Measurements from ENCODE around the gene CFAP74.

Gene CFAP74

DNA sequence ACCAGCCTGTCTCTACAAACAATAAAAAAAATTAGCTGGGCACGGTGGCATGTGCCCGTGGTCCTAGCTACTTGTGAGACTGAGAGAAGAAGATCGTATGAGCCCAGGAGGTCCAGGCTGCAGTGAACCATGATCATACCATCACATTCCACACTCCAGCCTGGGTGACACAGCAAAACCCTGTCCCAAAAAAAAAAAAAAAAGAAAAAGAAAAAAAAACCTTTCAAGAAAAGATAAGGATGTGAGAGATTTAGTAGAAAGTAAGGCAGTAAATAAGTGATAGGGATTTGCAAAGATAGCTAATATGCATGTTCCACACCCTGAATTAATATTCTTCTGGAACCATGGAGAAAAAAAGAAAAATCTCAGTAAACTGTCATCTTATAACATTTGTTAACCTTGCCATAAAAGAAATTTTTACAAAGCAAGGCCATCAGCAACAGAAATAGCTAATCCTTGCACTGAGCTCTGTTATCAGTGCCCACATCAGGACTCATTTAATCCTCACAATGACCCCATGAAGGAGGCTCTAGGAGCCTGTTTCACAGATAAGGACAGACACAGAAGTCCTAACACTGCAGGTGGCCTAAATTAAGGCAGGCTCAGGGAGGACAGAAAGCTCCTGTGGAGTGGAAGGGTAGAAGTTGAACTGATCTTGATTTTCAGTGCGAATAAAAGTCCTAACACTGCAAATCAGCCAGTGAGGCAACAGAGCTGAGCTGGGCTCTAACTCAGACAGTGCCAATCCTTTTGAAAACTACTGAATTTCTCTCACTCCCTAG, 120.3 kb downstream of the CFAP74 start:
- DNase-seq (ENCODE audit: extremely low read depth in 1 of 2, low read depth in 1 of 2): no peak

DNA sequence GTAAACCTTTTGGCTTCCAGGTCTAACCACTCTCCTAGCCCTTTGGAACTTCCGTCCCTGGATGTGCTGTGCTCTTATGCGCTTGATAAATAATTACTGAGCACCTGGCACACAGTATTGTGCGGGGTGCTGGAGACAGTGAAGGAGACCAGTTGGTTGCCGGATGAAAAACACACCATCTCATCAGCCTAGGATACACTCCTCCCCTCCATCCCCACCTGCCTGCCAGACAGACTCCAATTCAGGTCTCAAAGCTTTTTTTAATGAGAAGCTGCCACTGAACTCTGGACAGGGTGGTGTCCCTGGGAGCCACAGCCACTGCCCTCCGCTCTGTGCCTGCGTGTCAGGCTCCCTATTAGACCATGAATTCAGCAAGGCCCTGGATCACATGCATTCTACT, 121.9 kb downstream of the CFAP74 start:
- no peak for DNase-seq (ENCODE audit: extremely low read depth in 1 of 2, low read depth in 1 of 2)

- DNase-seq (ENCODE audit: extremely low read depth in 1 of 2, low read depth in 1 of 2): no peak
Observed at GRCh38 chr1:1880617-1881312, 122.8 kb downstream of the CFAP74 start.

- DNase-seq (ENCODE audit: extremely low read depth in 1 of 2, low read depth in 1 of 2): no peak
Observed at GRCh38 chr1:1879942-1880341, 123.6 kb downstream of the CFAP74 start.

GRCh38 chr1:1877865-1878436, 125.6 kb downstream of the CFAP74 start:
- DNase-seq (ENCODE audit: extremely low read depth in 1 of 2, low read depth in 1 of 2): no peak

- DNase-seq (ENCODE audit: extremely low read depth in 1 of 2, low read depth in 1 of 2): no peak
Observed at GRCh38 chr1:1876335-1876930, 127.2 kb downstream of the CFAP74 start.

- DNase-seq (ENCODE audit: extremely low read depth in 1 of 2, low read depth in 1 of 2): no peak
Observed at GRCh38 chr1:1875932-1876331, 127.7 kb downstream of the CFAP74 start.

- no peak for DNase-seq (ENCODE audit: extremely low read depth in 1 of 2, low read depth in 1 of 2)
Observed at GRCh38 chr1:1874901-1875300, 128.7 kb downstream of the CFAP74 start.

- DNase-seq (ENCODE audit: extremely low read depth in 1 of 2, low read depth in 1 of 2): no peak
Observed at GRCh38 chr1:1873186-1873585, 130.4 kb downstream of the CFAP74 start.

DNA sequence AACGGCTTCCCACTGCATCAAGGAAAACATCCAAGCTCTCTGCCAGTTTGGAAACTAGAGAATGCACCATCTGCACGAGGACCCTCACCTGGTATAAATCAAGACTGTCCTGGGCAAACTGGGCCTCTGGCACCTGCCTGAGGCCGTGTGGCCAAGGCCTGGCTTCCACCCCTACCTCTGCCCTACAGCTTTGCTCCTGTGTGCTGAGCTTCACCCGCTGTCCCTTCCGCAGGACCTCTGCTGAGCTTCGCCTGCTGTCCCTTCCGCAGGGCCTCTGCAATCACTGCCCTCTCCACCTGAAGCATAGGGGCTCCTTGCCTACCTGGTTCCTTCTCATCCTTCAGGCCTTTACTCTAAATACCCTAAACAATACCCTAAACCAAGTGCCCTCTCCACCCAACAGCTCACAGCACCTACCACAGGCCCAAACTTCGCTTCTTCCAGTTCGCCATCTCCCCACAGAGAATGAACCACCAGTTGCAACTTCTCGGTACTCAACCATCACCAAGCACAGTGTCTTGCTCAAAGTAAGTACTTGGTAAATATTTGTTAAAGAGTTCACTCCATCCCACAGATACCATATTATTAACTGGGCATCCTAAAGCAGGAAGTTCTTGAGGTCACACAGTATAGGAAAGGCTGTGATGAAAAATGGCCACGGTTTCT, 131.1 kb downstream of the CFAP74 start:
- DNase-seq (ENCODE audit: extremely low read depth in 1 of 2, low read depth in 1 of 2): no peak
